Glutamatergic neuron (in vitro differentiated cells): Measurements from ENCODE around the gene TK1. TPM values are rescaled to one million over a fixed set of nuclear protein-coding genes. Genes with fewer than 3 reads are reported as not detected.

Source experiments
- DNase-seq: peaks from one replicate; pipeline ENCODE4 v3.0.0; 2022
- H3K27ac Mint-ChIP-seq: one replicate; pipeline ENCODE4 v1.8.0; 2020; ENCODE audit warnings: mild to moderate bottlenecking, mixed read lengths, inconsistent platforms; ENCODE audit not compliant: unreplicated experiment
- H3K27me3 Mint-ChIP-seq: one replicate; pipeline ENCODE4 v1.8.0; 2020; ENCODE audit warnings: mild to moderate bottlenecking, moderate library complexity, mixed read lengths, inconsistent platforms; ENCODE audit not compliant: unreplicated experiment
- H3K36me3 Mint-ChIP-seq: one replicate; pipeline ENCODE4 v1.8.0; 2020; ENCODE audit warnings: mild to moderate bottlenecking, mixed read lengths, inconsistent platforms; ENCODE audit not compliant: unreplicated experiment
- H3K4me1 Mint-ChIP-seq: one replicate; pipeline ENCODE4 v1.8.0; 2020; ENCODE audit warnings: mild to moderate bottlenecking, low read depth, mixed read lengths, inconsistent platforms; ENCODE audit not compliant: unreplicated experiment
- H3K4me3 Mint-ChIP-seq: one replicate; pipeline ENCODE4 v1.8.0; 2020; ENCODE audit warnings: mild to moderate bottlenecking, mixed read lengths, inconsistent platforms; ENCODE audit not compliant: unreplicated experiment
- H3K9me3 Mint-ChIP-seq: one replicate; pipeline ENCODE4 v1.8.0; 2020; ENCODE audit warnings: mild to moderate bottlenecking, moderate library complexity, mixed read lengths, inconsistent platforms; ENCODE audit not compliant: unreplicated experiment
- total RNA-seq: library from RNA; stranded (reverse); fragmentation: NEBNext Ultra II Directional; extraction: Animal tissue kit (Norgen Biotek cat#: 25700); gene quantifications from one replicate; pipeline ENCODE4 v1.2.1, GENCODE V29; 2021; ENCODE audit not compliant: unreplicated experiment
- TF ChIP-seq, protein P1 (sequence below): fragments of 200-600 bp; sonication (generic); IDR thresholded peaks from one replicate; pipeline ENCODE4 v1.5.0; 2021; ENCODE audit not compliant: partially characterized antibody, unreplicated experiment

TK1 gene
- total RNA-seq, 1 donor from 2014 or later, result 2.5 TPM

DNA sequence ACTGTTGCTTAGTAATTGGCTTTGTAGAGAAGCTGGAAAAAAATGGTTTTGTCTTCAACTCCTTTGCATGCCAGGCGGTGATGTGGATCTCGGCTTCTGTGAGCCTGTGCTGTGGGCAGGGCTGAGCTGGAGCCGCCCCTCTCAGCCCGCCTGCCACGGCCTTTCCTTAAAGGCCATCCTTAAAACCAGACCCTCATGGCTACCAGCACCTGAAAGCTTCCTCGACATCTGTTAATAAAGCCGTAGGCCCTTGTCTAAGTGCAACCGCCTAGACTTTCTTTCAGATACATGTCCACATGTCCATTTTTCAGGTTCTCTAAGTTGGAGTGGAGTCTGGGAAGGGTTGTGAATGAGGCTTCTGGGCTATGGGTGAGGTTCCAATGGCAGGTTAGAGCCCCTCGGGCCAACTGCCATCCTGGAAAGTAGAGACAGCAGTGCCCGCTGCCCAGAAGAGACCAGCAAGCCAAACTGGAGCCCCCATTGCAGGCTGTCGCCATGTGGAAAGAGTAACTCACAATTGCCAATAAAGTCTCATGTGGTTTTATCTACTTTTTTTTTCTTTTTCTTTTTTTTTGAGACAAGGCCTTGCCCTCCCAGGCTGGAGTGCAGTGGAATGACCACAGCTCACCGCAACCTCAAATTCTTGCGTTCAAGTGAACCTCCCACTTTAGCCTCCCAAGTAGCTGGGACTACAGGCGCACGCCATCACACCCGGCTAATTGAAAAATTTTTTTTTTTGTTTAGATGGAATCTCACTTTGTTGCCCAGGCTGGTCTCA lies 38.4 kb upstream of the TK1 start:
- Mint-ChIP-seq H3K27me3 (peaks cover 2% of the 10 kb centered on the region), H3K27ac (no peak overlapping the region), H3K9me3 (peaks cover 7% of the 10 kb centered on the region), H3K36me3 (no peaks in the 10 kb centered on the region), H3K4me3 (no peak overlapping the region), H3K4me1 (peaks cover 20% of the 10 kb centered on the region)
- TF ChIP-seq, protein P1, sequence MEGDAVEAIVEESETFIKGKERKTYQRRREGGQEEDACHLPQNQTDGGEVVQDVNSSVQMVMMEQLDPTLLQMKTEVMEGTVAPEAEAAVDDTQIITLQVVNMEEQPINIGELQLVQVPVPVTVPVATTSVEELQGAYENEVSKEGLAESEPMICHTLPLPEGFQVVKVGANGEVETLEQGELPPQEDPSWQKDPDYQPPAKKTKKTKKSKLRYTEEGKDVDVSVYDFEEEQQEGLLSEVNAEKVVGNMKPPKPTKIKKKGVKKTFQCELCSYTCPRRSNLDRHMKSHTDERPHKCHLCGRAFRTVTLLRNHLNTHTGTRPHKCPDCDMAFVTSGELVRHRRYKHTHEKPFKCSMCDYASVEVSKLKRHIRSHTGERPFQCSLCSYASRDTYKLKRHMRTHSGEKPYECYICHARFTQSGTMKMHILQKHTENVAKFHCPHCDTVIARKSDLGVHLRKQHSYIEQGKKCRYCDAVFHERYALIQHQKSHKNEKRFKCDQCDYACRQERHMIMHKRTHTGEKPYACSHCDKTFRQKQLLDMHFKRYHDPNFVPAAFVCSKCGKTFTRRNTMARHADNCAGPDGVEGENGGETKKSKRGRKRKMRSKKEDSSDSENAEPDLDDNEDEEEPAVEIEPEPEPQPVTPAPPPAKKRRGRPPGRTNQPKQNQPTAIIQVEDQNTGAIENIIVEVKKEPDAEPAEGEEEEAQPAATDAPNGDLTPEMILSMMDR, result no peak
- no peak for DNase-seq

DNA sequence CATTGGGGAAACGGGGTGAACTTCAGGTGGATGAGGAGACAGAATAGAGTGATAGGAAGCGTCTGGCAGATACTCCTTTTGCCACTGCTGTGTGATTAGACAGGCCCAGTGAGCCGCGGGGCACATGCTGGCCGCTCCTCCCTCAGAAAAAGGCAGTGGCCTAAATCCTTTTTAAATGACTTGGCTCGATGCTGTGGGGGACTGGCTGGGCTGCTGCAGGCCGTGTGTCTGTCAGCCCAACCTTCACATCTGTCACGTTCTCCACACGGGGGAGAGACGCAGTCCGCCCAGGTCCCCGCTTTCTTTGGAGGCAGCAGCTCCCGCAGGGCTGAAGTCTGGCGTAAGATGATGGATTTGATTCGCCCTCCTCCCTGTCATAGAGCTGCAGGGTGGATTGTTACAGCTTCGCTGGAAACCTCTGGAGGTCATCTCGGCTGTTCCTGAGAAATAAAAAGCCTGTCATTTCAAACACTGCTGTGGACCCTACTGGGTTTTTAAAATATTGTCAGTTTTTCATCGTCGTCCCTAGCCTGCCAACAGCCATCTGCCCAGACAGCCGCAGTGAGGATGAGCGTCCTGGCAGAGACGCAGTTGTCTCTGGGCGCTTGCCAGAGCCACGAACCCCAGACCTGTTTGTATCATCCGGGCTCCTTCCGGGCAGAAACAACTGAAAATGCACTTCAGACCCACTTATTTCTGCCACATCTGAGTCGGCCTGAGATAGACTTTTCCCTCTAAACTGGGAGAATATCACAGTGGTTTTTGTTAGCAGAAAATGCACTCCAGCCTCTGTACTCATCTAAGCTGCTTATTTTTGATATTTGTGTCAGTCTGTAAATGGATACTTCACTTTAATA lies 37.6 kb upstream of the TK1 start:
- no peaks in the 10 kb centered on the region for H3K36me3 Mint-ChIP-seq
- peak overlapping the region; percentile 51 for H3K4me3 Mint-ChIP-seq
- H3K9me3 Mint-ChIP-seq, result peaks cover 7% of the 10 kb centered on the region
- H3K27me3 Mint-ChIP-seq, result peaks cover 2% of the 10 kb centered on the region
- TF ChIP-seq, protein P1, result no peak
- H3K27ac Mint-ChIP-seq, result peak overlapping the region; percentile 83
- no peak for DNase-seq
- peaks cover 23% of the 10 kb centered on the region for H3K4me1 Mint-ChIP-seq

DNA sequence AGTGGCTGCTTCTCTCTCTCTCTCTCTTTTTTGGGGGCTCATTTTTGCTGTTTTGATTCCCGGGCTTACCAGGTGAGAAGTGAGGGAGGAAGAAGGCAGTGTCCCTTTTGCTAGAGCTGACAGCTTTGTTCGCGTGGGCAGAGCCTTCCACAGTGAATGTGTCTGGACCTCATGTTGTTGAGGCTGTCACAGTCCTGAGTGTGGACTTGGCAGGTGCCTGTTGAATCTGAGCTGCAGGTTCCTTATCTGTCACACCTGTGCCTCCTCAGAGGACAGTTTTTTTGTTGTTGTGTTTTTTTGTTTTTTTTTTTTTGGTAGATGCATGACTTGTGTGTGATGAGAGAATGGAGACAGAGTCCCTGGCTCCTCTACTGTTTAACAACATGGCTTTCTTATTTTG lies 36.9 kb upstream of the TK1 start:
- Mint-ChIP-seq H3K36me3 (no peaks in the 10 kb centered on the region), H3K9me3 (peaks cover 7% of the 10 kb centered on the region), H3K4me3 (peak overlapping the region; percentile 46), H3K27me3 (peaks cover 2% of the 10 kb centered on the region), H3K4me1 (peaks cover 23% of the 10 kb centered on the region), H3K27ac (peak overlapping the region; percentile 83)
- no peak for DNase-seq
- TF ChIP-seq, protein P1, result no peak

GRCh38 chr17:78223061-78223460 lies 36.2 kb upstream of the TK1 start:
- H3K4me1 Mint-ChIP-seq, result peaks cover 23% of the 10 kb centered on the region
- TF ChIP-seq, protein P1, result no peak

More at GRCh38 chr17:78223061-78223460, 36.2 kb upstream of the TK1 start:
- no peak for DNase-seq
- peaks cover 2% of the 10 kb centered on the region for H3K27me3 Mint-ChIP-seq
- H3K36me3 Mint-ChIP-seq, result no peaks in the 10 kb centered on the region
- no peak overlapping the region for H3K27ac Mint-ChIP-seq
- peaks cover 7% of the 10 kb centered on the region for H3K9me3 Mint-ChIP-seq
- H3K4me3 Mint-ChIP-seq, result peak overlapping the region; percentile 52
